Sigmoid colon (tissue), 4 donors: Measurements from ENCODE around the gene FGF12.

Source experiments
- CTCF ChIP-seq, 4 experiments: fragments of 450-650 bp in 3 of 4; fragments of 200-600 bp in 1 of 4; IDR thresholded peaks; one replicate each; pipeline ENCODE4 v1.5.1; 2016 to 2019; ENCODE audit warnings: antibody characterized with exemption in 4 of 4, mild to moderate bottlenecking in 3 of 4, moderate library complexity in 2 of 4
- EP300 ChIP-seq, 4 donors: sonication (generic); formaldehyde crosslinking; IDR thresholded peaks; one replicate each; pipeline ENCODE4 v1.6.1; 2017; ENCODE audit warnings: antibody characterized with exemption in 4 of 4
- POLR2A ChIP-seq, 2 donors: fragments of 450-650 bp; IDR thresholded peaks; one replicate each; pipeline ENCODE4 v1.6.1; 2016; ENCODE audit warnings: antibody characterized with exemption in 2 of 2, mild to moderate bottlenecking in 2 of 2, moderate library complexity in 2 of 2
- POLR2AphosphoS5 ChIP-seq, 4 donors: sonication (generic); formaldehyde crosslinking; IDR thresholded peaks; one replicate each; pipeline ENCODE4 v1.6.1; 2017; ENCODE audit warnings: antibody characterized with exemption in 4 of 4

DNA sequence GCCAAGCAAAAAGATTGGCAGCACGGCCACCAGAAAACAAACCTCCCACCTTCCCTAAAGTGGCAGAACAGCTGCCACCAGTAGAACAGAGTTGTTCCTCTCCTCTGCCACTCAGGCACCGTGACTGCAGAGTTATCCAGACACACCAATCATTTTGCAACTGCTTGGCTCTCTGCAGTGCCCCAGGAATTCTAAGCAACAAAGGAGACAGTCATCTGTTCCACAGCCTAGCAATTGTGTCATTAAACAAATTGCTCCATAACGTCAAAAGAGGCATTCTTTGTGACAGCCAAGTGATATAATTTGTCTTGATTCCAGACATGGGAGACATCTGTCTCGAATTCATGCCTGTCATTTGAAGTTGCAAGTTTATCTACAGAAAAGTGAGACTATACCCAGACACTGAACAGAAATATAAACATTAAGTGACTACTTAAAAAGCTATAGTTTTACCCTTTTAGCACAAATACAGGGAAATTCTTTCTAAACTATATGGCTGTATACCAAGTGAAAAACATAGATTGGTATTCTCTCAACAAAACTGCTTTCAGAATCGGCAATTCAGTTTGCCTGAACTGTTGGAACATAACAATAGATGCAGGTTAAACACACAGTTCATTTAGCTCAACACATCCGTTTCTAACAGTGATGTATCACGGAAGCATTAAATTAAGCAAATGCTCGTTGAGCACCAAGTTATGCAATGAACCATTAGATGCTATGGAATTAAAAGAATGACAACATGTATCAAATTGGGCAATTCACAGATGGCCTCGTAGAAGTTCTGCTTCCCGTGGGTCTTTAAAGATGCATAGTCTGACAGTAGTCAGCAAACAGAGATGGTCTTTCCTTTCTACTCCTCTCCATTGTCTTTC is 281.3 kb downstream of the FGF12 start:
- TF ChIP-seq POLR2AphosphoS5 (IDR thresholded peaks at IDR 0.05) (no peak), CTCF (IDR thresholded peaks at IDR 0.05) (no peak), POLR2A (IDR thresholded peaks at IDR 0.05) (no peak), EP300 (IDR thresholded peaks at IDR 0.05) (no peak)
